DOHH2 (cell line): Measurements from ENCODE around the gene NRL.

ENCODE experiments used
- CTCF ChIP-seq: fragments of 200-600 bp; sonication (generic); IDR thresholded peaks from one replicate; pipeline ENCODE4 v1.5.1; 2014; ENCODE audit warnings: antibody characterized with exemption, mild to moderate bottlenecking, low read depth, low read length; ENCODE audit not compliant: poor library complexity, severe bottlenecking
- EZH2phosphoT487 ChIP-seq: fragments of 200-600 bp; sonication (generic); IDR thresholded peaks from 2 replicates; pipeline ENCODE4 v1.6.1; 2017; ENCODE audit warnings: borderline replicate concordance, mild to moderate bottlenecking, antibody characterized with exemption, low read length, moderate library complexity, mixed read lengths

- TF ChIP-seq CTCF (no peak), EZH2phosphoT487 (no peak)
Observed at GRCh38 chr14:24053548-24054323, 61.0 kb downstream of the NRL start.
